ENCODE measurements around the gene SUSD3.

The SUSD3 gene

DNA sequence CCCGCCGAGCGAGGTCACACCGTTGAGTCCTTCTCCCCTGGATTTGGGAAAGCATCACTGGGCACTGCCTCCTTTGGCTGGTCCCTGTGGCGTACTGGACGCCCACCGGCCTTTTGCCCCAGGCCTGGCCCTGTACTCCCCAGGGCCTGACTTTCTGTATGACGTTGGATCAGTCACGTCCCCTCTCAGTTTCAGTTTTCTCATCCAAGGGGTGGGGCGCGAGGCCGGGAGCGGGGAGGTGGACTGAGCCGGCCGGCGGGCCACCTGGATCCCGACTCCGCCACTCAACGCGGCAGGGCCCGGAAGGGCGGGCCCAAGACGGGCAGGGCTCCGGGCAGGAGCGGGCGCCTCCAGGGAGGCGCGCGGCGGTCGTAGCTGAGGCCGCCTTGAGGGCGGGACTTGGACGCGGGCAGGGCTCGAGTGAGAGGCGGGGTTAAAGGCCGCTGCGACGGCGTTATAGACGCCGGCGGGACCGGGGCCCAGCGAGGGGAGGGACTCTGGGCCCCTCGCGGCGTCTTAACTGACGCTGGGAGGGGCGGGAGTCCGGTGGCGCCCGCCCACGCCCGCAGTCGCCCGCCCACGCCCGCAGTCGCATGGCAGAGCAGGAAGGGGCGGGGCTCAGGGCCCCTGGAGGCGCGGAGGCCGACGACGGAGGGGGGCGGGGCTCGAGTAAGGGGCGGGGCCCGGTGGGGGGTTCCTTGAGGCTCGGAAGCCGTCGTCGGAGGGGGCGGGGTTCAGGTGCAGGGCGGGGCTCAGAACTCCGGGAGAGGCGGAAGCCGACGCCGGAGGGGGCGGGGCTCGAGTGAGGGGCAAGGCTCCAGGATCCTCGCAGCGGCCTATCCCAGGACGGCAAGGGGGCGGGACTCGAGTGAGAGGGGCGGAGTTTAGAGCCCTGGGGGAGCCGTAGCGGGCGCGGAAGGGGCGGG lies 37.0 kb downstream of the SUSD3 start:
- Histone ChIP-seq H3K27ac (ENCODE audit: poor library complexity, severe bottlenecking) (peak overlapping the region; percentile 75), H3K4me1 (ENCODE audit: insufficient read depth, poor library complexity, severe bottlenecking) (peaks cover 21% of the 10 kb centered on the region), H3K9me3 (ENCODE audit: severe bottlenecking) (no peaks in the 10 kb centered on the region), H3K36me3 (ENCODE audit: low read depth) (peaks cover 1% of the 10 kb centered on the region; the same call in 1 of the 2 replicates), H3K27me3 (ENCODE audit: insufficient read depth, poor library complexity, severe bottlenecking) (no peaks in the 10 kb centered on the region), H3K4me3 (ENCODE audit: severe bottlenecking) (peak overlapping the region; percentile 92)
- peak; percentile 80 for ATAC-seq (ENCODE audit: low read depth)
- TF ChIP-seq, protein P1, sequence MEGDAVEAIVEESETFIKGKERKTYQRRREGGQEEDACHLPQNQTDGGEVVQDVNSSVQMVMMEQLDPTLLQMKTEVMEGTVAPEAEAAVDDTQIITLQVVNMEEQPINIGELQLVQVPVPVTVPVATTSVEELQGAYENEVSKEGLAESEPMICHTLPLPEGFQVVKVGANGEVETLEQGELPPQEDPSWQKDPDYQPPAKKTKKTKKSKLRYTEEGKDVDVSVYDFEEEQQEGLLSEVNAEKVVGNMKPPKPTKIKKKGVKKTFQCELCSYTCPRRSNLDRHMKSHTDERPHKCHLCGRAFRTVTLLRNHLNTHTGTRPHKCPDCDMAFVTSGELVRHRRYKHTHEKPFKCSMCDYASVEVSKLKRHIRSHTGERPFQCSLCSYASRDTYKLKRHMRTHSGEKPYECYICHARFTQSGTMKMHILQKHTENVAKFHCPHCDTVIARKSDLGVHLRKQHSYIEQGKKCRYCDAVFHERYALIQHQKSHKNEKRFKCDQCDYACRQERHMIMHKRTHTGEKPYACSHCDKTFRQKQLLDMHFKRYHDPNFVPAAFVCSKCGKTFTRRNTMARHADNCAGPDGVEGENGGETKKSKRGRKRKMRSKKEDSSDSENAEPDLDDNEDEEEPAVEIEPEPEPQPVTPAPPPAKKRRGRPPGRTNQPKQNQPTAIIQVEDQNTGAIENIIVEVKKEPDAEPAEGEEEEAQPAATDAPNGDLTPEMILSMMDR (IDR thresholded peaks at IDR 0.05; ENCODE audit: poor library complexity, severe bottlenecking): no peak
- DNase-seq (ENCODE audit: low spot score): peak; percentile 99

DNA sequence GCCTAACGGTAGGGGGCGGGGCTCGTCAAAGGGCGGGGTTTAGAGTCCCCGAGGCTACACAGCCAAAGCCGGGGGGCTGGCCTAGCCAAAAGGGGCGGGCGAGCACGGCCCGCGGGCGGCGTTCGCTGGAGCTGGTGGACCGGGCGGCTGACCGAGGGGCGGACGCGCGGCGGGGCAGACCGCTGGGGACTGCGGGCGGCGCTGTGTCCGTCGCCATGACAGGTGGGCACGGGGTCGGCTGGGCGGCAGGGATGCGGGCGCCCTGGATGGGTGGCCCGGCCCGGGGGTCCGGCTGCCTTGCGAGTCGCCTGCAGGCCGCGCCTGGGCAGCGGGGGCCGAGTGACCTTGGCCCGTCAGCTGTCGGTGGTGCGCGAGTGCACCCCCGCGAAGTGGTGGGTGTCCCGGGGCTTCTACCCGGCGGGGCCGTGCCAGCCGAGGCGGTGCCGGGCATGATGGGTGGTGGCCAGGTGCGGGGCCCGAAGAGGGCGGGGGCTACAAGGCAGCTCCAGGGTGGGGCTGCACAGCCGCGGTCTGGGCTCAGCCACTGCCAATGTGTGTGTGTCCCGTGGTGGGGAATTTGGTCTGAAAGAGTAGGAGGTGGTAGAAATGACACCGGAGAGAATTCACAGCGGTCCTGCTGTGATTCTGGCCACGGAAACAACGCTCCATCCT lies 37.8 kb downstream of the SUSD3 start, which contains the start of gene CARD19:
Gene CARD19 (plus strand): TSS at position 87 of the 672 bp plus-strand sequence. CDS start 129 bp downstream, at position 216.
- Histone ChIP-seq H3K27ac (ENCODE audit: poor library complexity, severe bottlenecking) (peak within 1 kb of the TSS; percentile 75), H3K4me1 (ENCODE audit: insufficient read depth, poor library complexity, severe bottlenecking) (peaks cover 21% of the 10 kb centered on the region), H3K36me3 (ENCODE audit: low read depth) (peaks cover 7% of the 10 kb centered on the region; the same call in 1 of the 2 replicates), H3K9me3 (ENCODE audit: severe bottlenecking) (no peaks in the 10 kb centered on the region), H3K4me3 (ENCODE audit: severe bottlenecking) (peak within 1 kb of the TSS; percentile 92), H3K27me3 (ENCODE audit: insufficient read depth, poor library complexity, severe bottlenecking) (no peaks in the 10 kb centered on the region)
- peak; percentile 26; the same call in 2 of the 3 replicates for ATAC-seq (ENCODE audit: low read depth)
- TF ChIP-seq, protein P1 (IDR thresholded peaks at IDR 0.05; ENCODE audit: poor library complexity, severe bottlenecking): no peak
- peak; percentile 67 for DNase-seq (ENCODE audit: low spot score)

DNA sequence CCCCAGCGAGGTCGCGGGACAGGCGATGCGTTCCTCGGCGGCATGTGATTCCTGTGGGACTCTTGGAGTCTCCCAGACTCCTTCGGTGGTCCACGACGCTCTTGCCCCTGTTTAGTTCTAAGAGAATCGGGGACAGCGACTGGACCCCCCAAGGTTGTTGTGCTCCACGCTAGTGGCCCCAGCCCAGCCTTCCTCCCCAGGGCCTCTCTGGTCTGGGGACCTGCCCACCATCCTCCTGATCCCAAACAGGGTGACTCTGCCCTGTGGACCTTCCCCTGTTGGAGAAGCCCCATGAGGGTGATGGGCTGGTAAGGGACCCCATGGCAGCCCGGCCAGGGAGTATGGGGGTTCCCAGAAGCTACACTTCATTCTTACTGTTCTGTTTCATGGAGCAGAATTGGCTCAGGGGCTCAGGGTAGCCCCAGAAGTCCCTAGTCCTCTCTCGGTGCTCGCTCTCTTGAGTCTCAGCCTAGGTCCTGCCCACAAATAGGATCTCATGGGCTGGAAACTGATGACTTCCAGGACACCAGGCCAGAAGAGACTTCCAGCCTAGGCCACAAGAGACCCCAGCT lies 38.4 kb downstream of the SUSD3 start:
- Histone ChIP-seq H3K27ac (ENCODE audit: poor library complexity, severe bottlenecking) (peak overlapping the region; percentile 75), H3K9me3 (ENCODE audit: severe bottlenecking) (no peaks in the 10 kb centered on the region), H3K4me1 (ENCODE audit: insufficient read depth, poor library complexity, severe bottlenecking) (peaks cover 21% of the 10 kb centered on the region), H3K27me3 (ENCODE audit: insufficient read depth, poor library complexity, severe bottlenecking) (no peaks in the 10 kb centered on the region), H3K36me3 (ENCODE audit: low read depth) (peaks cover 7% of the 10 kb centered on the region; the same call in 1 of the 2 replicates), H3K4me3 (ENCODE audit: severe bottlenecking) (peak overlapping the region; percentile 92)
- TF ChIP-seq, protein P1 (IDR thresholded peaks at IDR 0.05; ENCODE audit: poor library complexity, severe bottlenecking): no peak
- DNase-seq (ENCODE audit: low spot score) (no peak), ATAC-seq (ENCODE audit: low read depth) (no peak)

DNA sequence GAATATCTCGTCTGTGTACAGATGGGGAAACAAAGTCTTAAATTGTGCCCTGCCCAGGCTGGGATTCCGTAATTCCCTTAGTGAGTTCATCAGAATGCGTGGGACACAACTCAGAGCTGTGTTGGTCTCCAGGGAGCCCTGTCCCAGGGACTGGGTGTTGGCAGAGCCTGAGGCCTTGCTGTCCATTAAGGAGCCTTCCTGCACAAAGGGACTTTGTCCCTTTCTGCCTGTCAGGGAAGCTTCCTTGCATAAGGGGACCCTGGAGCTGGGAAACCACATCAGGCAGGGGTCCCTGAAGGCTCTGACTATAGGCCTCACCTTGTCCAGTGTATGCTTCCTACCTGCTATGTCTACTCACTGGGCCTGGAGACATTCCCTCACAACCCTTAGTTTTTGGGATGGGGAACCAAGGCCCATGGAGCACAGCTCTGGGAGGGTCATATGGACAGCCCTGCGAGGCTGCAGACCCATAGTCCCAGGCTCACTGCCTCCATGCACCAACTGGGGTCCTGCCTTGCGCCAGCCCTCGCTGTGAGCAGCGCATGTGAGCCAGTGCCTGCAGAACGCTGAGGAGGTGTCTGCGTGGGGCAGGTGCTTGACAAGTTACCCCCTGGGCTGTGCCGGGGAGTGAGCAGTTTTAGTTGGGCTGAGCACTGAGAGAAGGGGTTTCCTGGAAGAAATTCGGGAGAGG lies 39.2 kb downstream of the SUSD3 start:
- peaks cover 21% of the 10 kb centered on the region for H3K4me1 ChIP-seq (ENCODE audit: insufficient read depth, poor library complexity, severe bottlenecking)
- peak overlapping the region; percentile 75 for H3K27ac ChIP-seq (ENCODE audit: poor library complexity, severe bottlenecking)
- peak overlapping the region; percentile 92 for H3K4me3 ChIP-seq (ENCODE audit: severe bottlenecking)
- DNase-seq (ENCODE audit: low spot score) (peak; percentile 32), ATAC-seq (ENCODE audit: low read depth) (no peak)
- TF ChIP-seq, protein P1 (IDR thresholded peaks at IDR 0.05; ENCODE audit: poor library complexity, severe bottlenecking): no peak
- H3K27me3 ChIP-seq (ENCODE audit: insufficient read depth, poor library complexity, severe bottlenecking): no peaks in the 10 kb centered on the region
- H3K9me3 ChIP-seq (ENCODE audit: severe bottlenecking): no peaks in the 10 kb centered on the region
- peaks cover 7% of the 10 kb centered on the region; the same call in 1 of the 2 replicates for H3K36me3 ChIP-seq (ENCODE audit: low read depth)

All from RWPE2 (cell line).